OCI-LY1 (cell line): ENCODE data around the gene LETM1.

Experiments used
- H2AFZ ChIP-seq: fragments of 200-600 bp; sonication (generic), shearing (Covaris generic); 2 replicates; pipeline ENCODE4 v1.6.0; 2014; ENCODE audit warnings: antibody characterized with exemption, mild to moderate bottlenecking, low read length
- H3F3A ChIP-seq: fragments of 200-600 bp; sonication (generic), shearing (Covaris generic); 2 replicates; pipeline ENCODE4 v1.6.0; 2014; ENCODE audit warnings: mild to moderate bottlenecking, antibody characterized with exemption, low read length, moderate library complexity; ENCODE audit not compliant: insufficient read depth
- H3K27ac ChIP-seq: fragments of 200-600 bp; sonication (generic); 2 replicates; pipeline ENCODE4 v1.5.1; 2014; ENCODE audit warnings: low read length, mixed run types, mild to moderate bottlenecking, low read depth; ENCODE audit not compliant: poor library complexity, severe bottlenecking
- H3K27me3 ChIP-seq: fragments of 200-600 bp; sonication (generic); 2 replicates; pipeline ENCODE4 v1.6.0; 2014; ENCODE audit warnings: antibody characterized with exemption, mild to moderate bottlenecking, low read length, moderate library complexity; ENCODE audit not compliant: insufficient read depth
- H3K36me3 ChIP-seq: fragments of 200-600 bp; sonication (generic); 2 replicates; pipeline ENCODE4 v1.6.1; 2014; ENCODE audit warnings: mild to moderate bottlenecking, antibody characterized with exemption, low read length, moderate library complexity, mixed read lengths; ENCODE audit not compliant: insufficient read depth
- H3K4me1 ChIP-seq: fragments of 200-600 bp; sonication (generic); 2 replicates; pipeline ENCODE4 v1.5.1; 2014; ENCODE audit warnings: mild to moderate bottlenecking, low read length, moderate library complexity; ENCODE audit not compliant: insufficient read depth, severe bottlenecking
- H3K4me2 ChIP-seq: fragments of 200-600 bp; sonication (generic), shearing (Covaris generic); 2 replicates; pipeline ENCODE4 v1.6.1; 2014; ENCODE audit warnings: low read length
- H3K4me3 ChIP-seq: fragments of 200-600 bp; sonication (generic); 2 replicates; pipeline ENCODE4 v1.5.1; 2014; ENCODE audit warnings: low read length, low read depth, mild to moderate bottlenecking, mixed read lengths; ENCODE audit not compliant: poor library complexity, severe bottlenecking
- H3K79me2 ChIP-seq: fragments of 200-600 bp; shearing (Covaris generic); 2 replicates; pipeline ENCODE4 v1.6.1; 2016; ENCODE audit warnings: mixed run types, low read length, mixed read lengths; ENCODE audit not compliant: insufficient read depth
- H3K9ac ChIP-seq: fragments of 200-600 bp; sonication (generic), shearing (Covaris generic); 2 replicates; pipeline ENCODE4 v1.6.1; 2014; ENCODE audit warnings: mild to moderate bottlenecking, low read length, mixed read lengths
- H3K9me2 ChIP-seq: fragments of 200-600 bp; sonication (generic), shearing (Covaris generic); 2 replicates; pipeline ENCODE4 v1.6.1; 2014; ENCODE audit warnings: low read depth, mild to moderate bottlenecking, low read length, mixed read lengths
- H3K9me3 ChIP-seq: fragments of 200-600 bp; shearing (Covaris generic); 2 replicates; pipeline ENCODE4 v1.6.1; 2014; ENCODE audit warnings: low read length, mixed read lengths
- H4K20me1 ChIP-seq: fragments of 200-600 bp; sonication (generic), shearing (Covaris generic); 2 replicates; pipeline ENCODE4 v1.6.0; 2016; ENCODE audit warnings: mild to moderate bottlenecking, low read length; ENCODE audit not compliant: insufficient read depth
- CTCF ChIP-seq: fragments of 200-600 bp; sonication (generic), shearing (Covaris generic); IDR thresholded peaks from 2 replicates; pipeline ENCODE4 v1.5.1; 2017; ENCODE audit warnings: mild to moderate bottlenecking, antibody characterized with exemption, low read length, moderate library complexity, mixed read lengths
- EZH2 ChIP-seq: fragments of 200-600 bp; sonication (generic), shearing (Covaris generic); IDR thresholded peaks from 2 replicates; pipeline ENCODE4 v1.8.0; 2017; ENCODE audit warnings: borderline replicate concordance, mixed run types, mild to moderate bottlenecking, antibody characterized with exemption, low read length, moderate library complexity, mixed read lengths

LETM1 gene

GRCh38 chr4:1808396-1808795 lies 47.6 kb downstream of the LETM1 start:
- Histone ChIP-seq H3K79me2 (no peaks in the 10 kb centered on the region), H2AFZ (no peak overlapping the region), H3K9me2 (no peaks in the 10 kb centered on the region), H3K27ac (no peak overlapping the region), H4K20me1 (no peaks in the 10 kb centered on the region), H3K4me1 (no peaks in the 10 kb centered on the region), H3K36me3 (no peaks in the 10 kb centered on the region), H3K4me2 (no peak overlapping the region), H3K9ac (no peak overlapping the region), H3K4me3 (no peak overlapping the region), H3K9me3 (no peaks in the 10 kb centered on the region), H3K27me3 (no peaks in the 10 kb centered on the region), H3F3A (no peaks in the 10 kb centered on the region)
- TF ChIP-seq CTCF (no peak), EZH2 (no peak)

GRCh38 chr4:1807332-1807777 lies 48.6 kb downstream of the LETM1 start:
- Histone ChIP-seq H3K27ac (no peak overlapping the region), H3K36me3 (no peaks in the 10 kb centered on the region), H3K27me3 (no peaks in the 10 kb centered on the region), H3K4me2 (no peak overlapping the region), H3K9me2 (no peaks in the 10 kb centered on the region), H4K20me1 (no peaks in the 10 kb centered on the region), H3K4me3 (no peak overlapping the region), H3F3A (no peaks in the 10 kb centered on the region), H3K9me3 (no peaks in the 10 kb centered on the region), H2AFZ (no peak overlapping the region), H3K9ac (no peak overlapping the region), H3K4me1 (no peaks in the 10 kb centered on the region), H3K79me2 (no peaks in the 10 kb centered on the region)
- no peak for TF ChIP-seq EZH2
- no peak for TF ChIP-seq CTCF

GRCh38 chr4:1806596-1807331 lies 49.2 kb downstream of the LETM1 start:
- Histone ChIP-seq H3K27me3 (no peaks in the 10 kb centered on the region), H2AFZ (no peak overlapping the region), H3K9ac (no peak overlapping the region), H3K4me1 (no peaks in the 10 kb centered on the region), H4K20me1 (no peaks in the 10 kb centered on the region), H3K4me3 (no peak overlapping the region), H3F3A (no peaks in the 10 kb centered on the region), H3K9me2 (no peaks in the 10 kb centered on the region), H3K4me2 (no peak overlapping the region), H3K9me3 (no peaks in the 10 kb centered on the region), H3K36me3 (no peaks in the 10 kb centered on the region), H3K27ac (no peak overlapping the region), H3K79me2 (no peaks in the 10 kb centered on the region)
- TF ChIP-seq EZH2 (no peak), CTCF (no peak)
